ENCODE data around the gene HDDC3. TPM values are rescaled to one million over a fixed set of nuclear protein-coding genes. Genes with fewer than 3 reads are reported as not detected.
"Not testable (repeated sequence)": the region's sequence is repeated elsewhere in the genome, so short reads cannot be mapped to it uniquely, and the experiment has no call there.

The HDDC3 gene
- total RNA-seq, 2 experiments from 2014 or later = 38.4 to 44.3 TPM

DNA sequence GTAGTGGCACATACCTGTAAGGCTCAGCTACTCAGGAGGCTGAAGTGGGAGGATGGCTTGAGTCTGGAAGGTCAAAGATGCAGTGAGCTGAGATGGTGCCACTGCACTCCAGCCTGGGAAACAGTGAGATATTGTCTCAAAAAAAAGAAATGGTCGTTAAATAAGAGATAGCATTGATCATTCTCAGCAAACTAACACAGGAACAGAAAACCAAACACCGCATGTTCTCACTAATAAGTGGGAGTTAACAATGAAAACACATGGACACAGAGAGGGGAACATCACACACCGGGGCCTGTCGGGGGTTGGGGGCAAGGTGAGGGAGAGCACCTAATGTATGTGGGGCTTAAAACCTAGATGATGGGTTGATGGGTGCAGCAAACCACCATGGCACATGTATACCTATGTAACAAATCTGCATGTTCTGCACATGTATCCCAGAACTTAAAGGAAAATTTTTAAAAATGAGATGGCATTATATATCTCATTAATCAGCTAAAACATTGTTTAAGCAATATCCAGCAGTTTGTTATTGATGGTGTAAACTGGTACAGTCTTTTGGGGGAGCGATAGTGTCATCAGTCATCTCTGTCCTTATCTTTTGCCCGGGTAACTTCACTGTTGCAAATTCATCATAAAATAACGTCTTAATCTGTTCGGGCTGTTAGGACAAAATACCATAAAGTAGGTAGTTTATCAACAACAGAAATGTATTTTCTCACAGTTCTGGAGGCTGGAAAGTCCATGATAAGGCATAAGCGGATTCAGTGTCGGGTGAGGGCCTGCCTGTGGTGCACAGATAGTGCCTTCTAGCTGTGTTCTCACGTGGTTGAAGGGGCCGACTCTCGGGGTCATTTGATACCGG is 30.9 kb downstream of the HDDC3 start:
- H3K36me3 Mint-ChIP-seq = peaks cover 16% of the 10 kb centered on the region
- H3K27me3 Mint-ChIP-seq = no peaks in the 10 kb centered on the region

DNA sequence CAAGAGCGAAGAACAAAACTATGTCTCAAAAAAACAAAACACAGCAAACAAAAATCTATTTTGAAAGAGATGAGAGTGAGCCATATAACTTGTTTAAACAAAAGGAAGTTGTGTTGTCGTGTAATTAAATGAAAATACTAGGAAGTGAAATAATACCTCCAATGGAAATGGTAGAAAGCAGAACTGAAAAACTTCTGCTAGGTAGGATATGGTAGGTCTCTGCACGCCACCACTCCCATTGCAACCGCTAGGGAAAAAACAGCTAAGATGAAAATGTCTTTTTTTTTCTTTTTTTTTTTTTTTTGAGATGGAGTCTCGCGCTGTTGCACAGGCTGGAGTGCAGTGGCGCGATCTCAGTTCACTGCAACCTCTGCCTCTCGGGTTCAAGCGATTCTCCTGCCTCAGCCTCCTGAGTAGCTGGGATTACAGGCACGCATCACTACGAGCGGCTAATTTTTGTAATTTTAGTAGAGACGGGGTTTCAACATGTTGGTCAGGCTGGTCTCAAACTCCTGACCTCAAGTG is 35.2 kb downstream of the HDDC3 start:
- H3K4me1 Mint-ChIP-seq = peaks cover 13% of the 10 kb centered on the region
- not testable (repeated sequence) for H3K4me3 Mint-ChIP-seq, H3K27me3 Mint-ChIP-seq, H3K27ac Mint-ChIP-seq, H3K36me3 Mint-ChIP-seq, DNase-seq, H3K9me3 Mint-ChIP-seq

More for the DNA sequence above, 30.9 kb downstream of the HDDC3 start:
- H3K9me3 Mint-ChIP-seq = no peaks in the 10 kb centered on the region
- no peak for DNase-seq
- peaks cover 19% of the 10 kb centered on the region for H3K4me1 Mint-ChIP-seq
- peak overlapping the region; percentile 89 for H3K27ac Mint-ChIP-seq
- H3K4me3 Mint-ChIP-seq = peak overlapping the region; percentile 82

DNA sequence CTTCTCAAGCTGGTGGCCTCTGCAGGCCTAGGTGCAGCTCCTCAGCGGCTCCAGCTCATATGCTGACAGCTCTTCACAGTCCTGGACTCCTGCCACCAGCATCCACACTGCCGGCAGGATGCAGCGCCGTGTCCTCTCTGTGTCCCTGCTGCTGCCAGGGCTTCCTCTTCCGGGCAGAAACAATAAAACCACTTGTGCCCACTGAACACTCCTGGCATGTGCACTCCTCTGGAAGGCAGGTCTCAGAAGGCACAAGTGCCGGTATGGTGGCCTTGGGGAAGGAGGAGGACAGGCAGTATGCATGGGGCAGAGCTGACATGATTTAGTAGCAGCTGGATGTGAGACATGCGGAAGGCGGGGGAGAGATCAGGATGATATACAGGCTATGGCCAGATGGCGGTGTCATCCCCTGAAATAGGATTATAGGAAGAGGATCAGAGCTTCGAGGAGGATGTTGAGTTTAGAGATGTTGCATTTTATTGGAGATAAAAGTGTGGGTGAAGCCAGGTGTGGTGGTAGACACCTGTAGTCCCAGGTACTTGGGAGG is 36.7 kb downstream of the HDDC3 start:
- Mint-ChIP-seq H3K27me3 (no peaks in the 10 kb centered on the region), H3K9me3 (no peaks in the 10 kb centered on the region), H3K4me3 (no peak overlapping the region), H3K27ac (peak overlapping the region; percentile 2), H3K4me1 (peaks cover 2% of the 10 kb centered on the region), H3K36me3 (no peaks in the 10 kb centered on the region)
- DNase-seq = no peak

DNA sequence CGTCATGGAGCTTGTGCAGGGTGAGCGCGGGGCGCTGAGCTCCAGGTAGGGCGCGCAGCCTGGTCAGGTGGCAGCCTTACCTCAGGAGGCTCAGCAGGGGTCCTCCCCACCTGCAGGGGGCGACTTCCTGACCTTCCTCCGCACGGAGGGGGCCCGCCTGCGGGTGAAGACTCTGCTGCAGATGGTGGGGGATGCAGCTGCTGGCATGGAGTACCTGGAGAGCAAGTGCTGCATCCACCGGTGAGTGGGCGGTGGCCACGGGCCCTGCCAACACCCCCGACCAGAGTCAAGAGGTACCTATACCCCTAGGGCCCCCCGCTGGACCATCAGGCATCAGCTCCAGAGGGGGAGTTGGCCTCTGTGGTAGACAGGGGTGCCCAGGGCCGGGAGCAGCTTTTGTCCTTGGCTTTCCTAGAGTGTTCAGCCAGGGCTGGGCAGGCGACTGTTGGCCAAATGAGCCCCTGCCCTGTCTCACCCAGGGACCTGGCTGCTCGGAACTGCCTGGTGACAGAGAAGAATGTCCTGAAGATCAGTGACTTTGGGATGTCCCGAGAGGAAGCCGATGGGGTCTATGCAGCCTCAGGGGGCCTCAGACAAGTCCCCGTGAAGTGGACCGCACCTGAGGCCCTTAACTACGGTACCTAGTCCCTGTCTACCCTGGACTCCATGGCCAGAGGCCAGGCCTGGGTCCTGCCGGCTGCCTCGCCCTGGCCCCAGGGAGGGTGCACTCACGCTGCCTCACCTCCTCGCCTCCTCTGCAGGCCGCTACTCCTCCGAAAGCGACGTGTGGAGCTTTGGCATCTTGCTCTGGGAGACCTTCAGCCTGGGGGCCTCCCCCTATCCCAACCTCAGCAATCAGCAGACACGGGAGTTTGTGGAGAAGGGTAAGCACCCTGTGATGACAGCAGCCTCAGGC is 38.9 kb downstream of the HDDC3 start:
- Mint-ChIP-seq H3K27me3 (no peaks in the 10 kb centered on the region), H3K27ac (no peak overlapping the region), H3K4me1 (no peaks in the 10 kb centered on the region), H3K36me3 (no peaks in the 10 kb centered on the region), H3K9me3 (no peaks in the 10 kb centered on the region), H3K4me3 (no peak overlapping the region)
- peak; percentile 35 for DNase-seq

DNA sequence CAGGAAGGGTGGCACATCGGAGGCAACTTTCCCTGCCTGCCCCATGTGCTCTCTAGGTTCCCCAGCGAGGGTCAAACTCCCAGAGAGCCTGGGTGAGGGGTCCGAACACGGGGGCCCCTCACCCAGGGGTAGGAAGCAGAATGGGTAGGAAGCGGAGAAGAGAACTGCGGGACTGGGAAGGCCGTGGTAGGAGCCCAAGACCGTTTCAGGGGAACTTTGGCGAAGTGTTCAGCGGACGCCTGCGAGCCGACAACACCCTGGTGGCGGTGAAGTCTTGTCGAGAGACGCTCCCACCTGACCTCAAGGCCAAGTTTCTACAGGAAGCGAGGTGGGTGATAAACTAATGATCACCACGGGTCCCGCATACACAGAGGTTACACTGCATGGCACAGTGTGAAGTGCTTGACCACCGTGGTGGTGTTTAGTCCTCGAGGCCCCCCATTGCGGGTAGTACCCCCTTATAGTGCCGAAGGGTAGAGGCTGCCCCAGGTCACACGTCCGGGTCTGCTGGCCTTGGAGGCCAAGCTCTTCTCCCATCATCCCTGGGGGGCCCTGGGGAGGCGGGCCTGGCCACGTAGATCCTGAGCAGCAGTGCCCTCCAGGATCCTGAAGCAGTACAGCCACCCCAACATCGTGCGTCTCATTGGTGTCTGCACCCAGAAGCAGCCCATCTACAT is 39.7 kb downstream of the HDDC3 start:
- no peak for DNase-seq

DNA sequence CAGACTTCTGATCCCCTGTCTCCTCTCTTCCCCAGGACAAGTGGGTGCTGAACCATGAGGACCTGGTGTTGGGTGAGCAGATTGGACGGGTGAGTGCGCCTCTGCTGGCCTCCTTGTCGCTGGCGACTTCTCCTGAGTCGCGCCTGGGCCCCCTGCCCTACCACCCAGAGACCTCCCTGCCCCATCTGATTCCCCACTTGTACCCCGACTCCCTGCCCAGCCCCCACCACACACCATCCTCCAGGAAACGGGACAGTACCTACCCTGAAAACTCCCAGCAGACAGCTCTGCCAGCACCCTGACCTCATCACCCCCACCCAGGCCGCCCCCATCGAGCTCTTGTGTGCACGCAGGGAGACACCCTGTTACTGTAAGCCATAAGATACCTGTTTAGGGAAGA is 40.3 kb downstream of the HDDC3 start:
- Mint-ChIP-seq H3K9me3 (no peaks in the 10 kb centered on the region), H3K27me3 (no peaks in the 10 kb centered on the region), H3K4me1 (no peaks in the 10 kb centered on the region), H3K4me3 (no peak overlapping the region), H3K36me3 (no peaks in the 10 kb centered on the region), H3K27ac (no peak overlapping the region)
- no peak for DNase-seq

More for the DNA sequence above, 39.7 kb downstream of the HDDC3 start:
- Mint-ChIP-seq H3K4me3 (no peak overlapping the region), H3K27me3 (no peaks in the 10 kb centered on the region), H3K27ac (no peak overlapping the region), H3K4me1 (no peaks in the 10 kb centered on the region), H3K9me3 (no peaks in the 10 kb centered on the region), H3K36me3 (no peaks in the 10 kb centered on the region)

DNA sequence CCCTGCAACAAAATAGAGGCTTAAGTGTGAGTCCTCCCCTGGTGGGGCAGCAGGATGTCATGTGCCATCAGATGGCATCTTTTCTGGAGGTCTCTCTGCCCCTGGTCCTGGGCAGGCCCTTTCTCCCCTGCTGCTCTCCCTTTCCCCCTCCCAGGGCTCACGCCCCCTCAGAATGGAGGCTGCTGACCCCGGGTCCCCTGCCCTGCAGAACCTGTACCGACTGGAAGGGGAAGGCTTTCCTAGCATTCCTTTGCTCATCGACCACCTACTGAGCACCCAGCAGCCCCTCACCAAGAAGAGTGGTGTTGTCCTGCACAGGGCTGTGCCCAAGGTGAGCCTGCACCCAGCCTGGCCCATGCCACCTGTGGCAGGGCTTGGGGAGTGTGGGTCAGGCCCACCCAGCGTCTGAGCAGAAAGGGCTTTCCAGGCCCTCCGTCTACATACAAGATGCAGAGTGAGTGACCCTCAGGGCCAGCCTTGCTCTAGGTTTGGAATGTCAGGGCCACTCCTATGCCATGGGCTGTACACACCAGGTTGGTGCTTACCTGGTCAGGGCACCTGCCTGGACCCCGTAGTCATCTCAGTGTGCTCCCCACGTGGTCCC is 40.9 kb downstream of the HDDC3 start:
- no peak overlapping the region for H3K27ac Mint-ChIP-seq
- no peak overlapping the region for H3K4me3 Mint-ChIP-seq
- H3K36me3 Mint-ChIP-seq = no peaks in the 10 kb centered on the region
- H3K9me3 Mint-ChIP-seq = no peaks in the 10 kb centered on the region
- H3K4me1 Mint-ChIP-seq = no peaks in the 10 kb centered on the region
- no peak for DNase-seq
- no peaks in the 10 kb centered on the region for H3K27me3 Mint-ChIP-seq

DNA sequence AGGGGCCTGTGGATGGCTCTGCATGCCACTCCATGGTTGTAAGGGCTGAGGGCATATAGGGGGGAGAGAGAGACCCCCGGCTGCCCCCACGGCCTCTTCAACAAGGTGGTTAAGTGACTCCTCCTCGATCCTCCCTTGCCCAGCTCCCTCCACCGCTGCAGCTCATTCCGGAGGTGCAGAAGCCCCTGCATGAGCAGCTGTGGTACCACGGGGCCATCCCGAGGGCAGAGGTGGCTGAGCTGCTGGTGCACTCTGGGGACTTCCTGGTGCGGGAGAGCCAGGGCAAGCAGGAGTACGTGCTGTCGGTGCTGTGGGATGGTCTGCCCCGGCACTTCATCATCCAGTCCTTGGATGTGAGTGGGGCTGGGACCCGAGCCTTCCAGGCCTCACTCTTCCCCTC is 41.5 kb downstream of the HDDC3 start:
- no peak overlapping the region for H3K4me3 Mint-ChIP-seq
- DNase-seq = no peak
- H3K4me1 Mint-ChIP-seq = peaks cover 4% of the 10 kb centered on the region
- no peak overlapping the region for H3K27ac Mint-ChIP-seq
- H3K36me3 Mint-ChIP-seq = no peaks in the 10 kb centered on the region
- H3K27me3 Mint-ChIP-seq = peaks cover under 1% of the 10 kb centered on the region
- H3K9me3 Mint-ChIP-seq = no peaks in the 10 kb centered on the region

DNA sequence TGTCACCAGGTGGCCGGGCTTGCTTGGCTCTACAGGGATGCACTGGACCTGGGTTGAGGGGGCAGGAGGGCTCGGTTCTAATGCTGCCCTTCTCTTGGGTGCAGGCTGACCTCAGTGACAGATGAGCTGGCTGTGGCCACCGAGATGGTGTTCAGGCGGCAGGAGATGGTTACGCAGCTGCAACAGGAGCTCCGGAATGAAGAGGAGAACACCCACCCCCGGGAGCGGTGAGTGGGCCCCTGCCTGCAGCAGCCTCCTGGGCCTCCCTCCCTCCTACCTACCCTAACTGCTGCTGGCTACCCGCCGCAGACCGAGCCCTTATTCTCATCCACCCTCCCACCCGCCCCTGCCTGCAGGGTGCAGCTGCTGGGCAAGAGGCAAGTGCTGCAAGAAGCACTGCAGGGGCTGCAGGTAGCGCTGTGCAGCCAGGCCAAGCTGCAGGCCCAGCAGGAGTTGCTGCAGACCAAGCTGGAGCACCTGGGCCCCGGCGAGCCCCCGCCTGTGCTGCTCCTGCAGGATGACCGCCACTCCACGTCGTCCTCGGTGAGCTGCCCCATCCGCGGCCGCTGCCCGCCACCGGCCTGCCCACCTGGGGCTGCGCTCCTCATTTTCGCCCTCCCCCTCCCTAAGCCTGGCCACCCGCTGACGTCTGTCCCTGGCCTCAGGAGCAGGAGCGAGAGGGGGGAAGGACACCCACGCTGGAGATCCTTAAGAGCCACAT is 42.5 kb downstream of the HDDC3 start:
- DNase-seq = no peak
- Mint-ChIP-seq H3K27ac (no peak overlapping the region), H3K27me3 (peaks cover 4% of the 10 kb centered on the region), H3K4me1 (peaks cover 7% of the 10 kb centered on the region), H3K36me3 (no peaks in the 10 kb centered on the region), H3K9me3 (no peaks in the 10 kb centered on the region), H3K4me3 (no peak overlapping the region)

DNA sequence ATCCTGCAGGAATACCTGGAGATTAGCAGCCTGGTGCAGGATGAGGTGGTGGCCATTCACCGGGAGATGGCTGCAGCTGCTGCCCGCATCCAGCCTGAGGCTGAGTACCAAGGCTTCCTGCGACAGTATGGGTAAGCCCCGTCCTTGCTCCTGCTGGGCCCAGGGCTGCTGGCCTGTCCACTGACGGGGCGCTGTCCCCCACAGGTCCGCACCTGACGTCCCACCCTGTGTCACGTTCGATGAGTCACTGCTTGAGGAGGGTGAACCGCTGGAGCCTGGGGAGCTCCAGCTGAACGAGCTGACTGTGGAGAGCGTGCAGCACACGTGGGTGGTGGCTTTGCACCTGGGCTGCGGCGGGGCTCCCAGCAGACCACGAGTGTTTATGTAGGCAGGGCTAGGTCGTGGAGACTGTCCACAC is 43.0 kb downstream of the HDDC3 start:
- no peak for DNase-seq
- Mint-ChIP-seq H3K36me3 (no peaks in the 10 kb centered on the region), H3K4me3 (no peak overlapping the region), H3K27me3 (peaks cover 4% of the 10 kb centered on the region), H3K4me1 (peaks cover 8% of the 10 kb centered on the region), H3K27ac (no peak overlapping the region), H3K9me3 (no peaks in the 10 kb centered on the region)

DNA sequence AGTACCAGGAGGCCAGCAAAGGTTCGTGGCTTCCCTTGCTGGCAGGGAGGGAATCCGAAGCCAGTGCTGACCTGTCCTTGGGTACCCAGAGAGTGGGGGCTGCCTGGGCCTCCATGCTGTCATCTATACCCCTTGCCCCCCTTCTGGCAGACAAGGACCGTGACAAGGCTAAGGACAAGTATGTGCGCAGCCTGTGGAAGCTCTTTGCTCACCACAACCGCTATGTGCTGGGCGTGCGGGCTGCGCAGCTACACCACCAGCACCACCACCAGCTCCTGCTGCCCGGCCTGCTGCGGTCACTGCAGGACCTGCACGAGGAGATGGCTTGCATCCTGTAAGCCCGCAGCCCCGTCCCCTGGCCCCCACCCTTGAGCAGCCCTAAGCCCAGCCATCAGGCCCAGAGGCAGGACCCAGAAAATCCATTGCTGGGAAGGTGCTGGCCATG is 45.3 kb downstream of the HDDC3 start:
- DNase-seq = no peak
- Mint-ChIP-seq H3K9me3 (no peaks in the 10 kb centered on the region), H3K4me3 (no peak overlapping the region), H3K4me1 (peaks cover 8% of the 10 kb centered on the region), H3K27ac (no peak overlapping the region), H3K36me3 (peaks cover 3% of the 10 kb centered on the region), H3K27me3 (peaks cover 4% of the 10 kb centered on the region)

DNA sequence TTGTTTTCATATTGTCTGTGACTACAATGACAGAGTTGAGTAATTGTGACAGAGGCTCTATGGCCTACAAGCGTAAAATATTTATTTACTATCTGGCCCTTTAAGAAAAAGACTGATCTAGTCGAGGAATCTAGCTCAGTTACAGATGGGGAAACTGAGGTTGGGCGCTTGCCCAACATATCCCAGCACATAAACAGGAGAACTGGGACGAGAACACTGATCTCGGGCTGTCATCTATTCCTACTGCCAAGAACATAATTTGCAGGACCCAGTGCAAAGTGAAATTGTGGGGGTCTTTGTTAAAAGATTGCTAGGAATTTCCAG is 46.1 kb downstream of the HDDC3 start:
- H3K9me3 Mint-ChIP-seq = no peaks in the 10 kb centered on the region
- H3K4me3 Mint-ChIP-seq = no peak overlapping the region
- no peak overlapping the region for H3K27ac Mint-ChIP-seq
- peaks cover 4% of the 10 kb centered on the region for H3K27me3 Mint-ChIP-seq
- peaks cover 8% of the 10 kb centered on the region for H3K4me1 Mint-ChIP-seq
- DNase-seq = no peak
- peaks cover 3% of the 10 kb centered on the region for H3K36me3 Mint-ChIP-seq

DNA sequence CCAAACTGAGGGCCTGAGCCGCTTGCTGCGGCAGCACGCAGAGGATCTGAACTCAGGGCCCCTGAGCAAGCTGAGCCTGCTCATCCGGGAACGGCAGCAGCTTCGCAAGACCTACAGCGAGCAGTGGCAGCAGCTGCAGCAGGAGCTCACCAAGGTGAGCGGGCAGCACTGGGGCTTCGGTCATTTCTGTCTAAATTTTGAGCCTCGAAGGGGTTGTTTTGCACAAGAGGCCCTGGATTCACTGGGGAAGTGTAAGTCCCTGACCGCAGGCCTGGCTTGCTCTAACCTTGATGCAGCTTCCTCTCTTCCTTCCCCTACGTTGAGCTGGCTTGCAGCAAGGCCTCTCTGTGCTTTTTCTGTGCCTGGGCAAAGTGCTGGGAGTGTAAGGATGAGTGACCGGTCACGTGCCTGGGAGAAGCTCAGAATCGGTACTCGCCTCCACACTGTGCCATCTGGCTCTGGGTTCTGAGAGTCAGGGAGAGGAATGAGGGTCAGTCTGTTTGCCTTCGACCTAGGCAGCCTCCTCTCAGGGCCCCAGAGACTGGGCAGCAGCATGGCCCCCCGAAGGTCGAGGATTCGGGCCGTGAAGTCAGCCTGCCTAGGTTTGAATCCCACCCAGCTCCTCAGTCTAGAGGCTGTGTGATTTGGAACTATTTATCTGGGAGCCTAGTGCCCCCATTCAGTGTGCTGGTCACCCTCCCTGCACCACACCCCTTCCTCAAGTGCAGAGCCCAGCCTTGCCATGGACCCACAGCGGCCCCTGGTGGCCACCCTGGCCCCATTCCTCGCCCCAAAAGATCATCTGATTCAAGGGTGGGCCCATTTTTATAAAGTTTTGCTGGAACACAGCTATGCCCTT is 46.7 kb downstream of the HDDC3 start:
- no peak overlapping the region for H3K4me3 Mint-ChIP-seq
- H3K27ac Mint-ChIP-seq = no peak overlapping the region
- no peaks in the 10 kb centered on the region for H3K9me3 Mint-ChIP-seq
- H3K36me3 Mint-ChIP-seq = peaks cover 3% of the 10 kb centered on the region
- DNase-seq = peak; percentile 78
- H3K4me1 Mint-ChIP-seq = peaks cover 8% of the 10 kb centered on the region
- peaks cover 4% of the 10 kb centered on the region for H3K27me3 Mint-ChIP-seq
